Muscle of leg (tissue), 11 donors: ENCODE measurements around the gene ACSM2A. TPM values are rescaled to one million over a fixed set of nuclear protein-coding genes. Genes with fewer than 3 reads are reported as not detected.
"Not testable (repeated sequence)": the region's sequence is repeated elsewhere in the genome, so short reads cannot be mapped to it uniquely, and the experiment has no call there.

Experiments
- DNase-seq: peaks from one replicate; pipeline ENCODE4 v3.0.0; 2013
- H3K27ac ChIP-seq: one replicate; pipeline ENCODE4 v1.5.1; 2013; ENCODE audit warnings: mild to moderate bottlenecking, low read length, control low read depth
- H3K27me3 ChIP-seq: one replicate; pipeline ENCODE4 v1.6.1; 2013; ENCODE audit warnings: low read length; ENCODE audit not compliant: control insufficient read depth, insufficient read depth
- H3K36me3 ChIP-seq: one replicate; pipeline ENCODE4 v1.6.1; 2013; ENCODE audit warnings: low read length; ENCODE audit not compliant: control insufficient read depth, insufficient read depth
- H3K4me1 ChIP-seq: one replicate; pipeline ENCODE4 v1.6.1; 2013; ENCODE audit warnings: low read length; ENCODE audit not compliant: control insufficient read depth, insufficient read depth
- H3K4me3 ChIP-seq: one replicate; pipeline ENCODE4 v1.5.1; 2013; ENCODE audit warnings: low read length, control low read depth
- H3K9me3 ChIP-seq: replicated peaks from 2 replicates; pipeline ENCODE4 v1.6.1; 2013; ENCODE audit warnings: low read depth, low read length; ENCODE audit not compliant: control insufficient read depth
- WGBS: methylation state at CpG from one replicate; pipeline ENCODE4 v1.1.5; 2013; ENCODE audit warnings: missing lambda C conversion rate; ENCODE audit not compliant: insufficient coverage; 5-methylcytosine and 5-hydroxymethylcytosine counted together
- polyA plus RNA-seq, 8 donors: library from polyadenylated mRNA; unstranded; fragments of 120-200 nt; gene quantifications; one replicate each; pipeline versions ENCODE4 v1.2.1 to v1.2.3, GENCODE V29; 2013; ENCODE audit warnings: inconsistent platforms in 1 of 8, low replicate concordance in 1 of 8; ENCODE audit not compliant: insufficient read length in 8 of 8, insufficient read depth in 1 of 8
- total RNA-seq: library from RNA; stranded (reverse); fragments of 120-200 nt; gene quantifications from one replicate; pipeline ENCODE4 v1.2.4, GENCODE V29; 2013

ACSM2A gene
- total and polyA plus RNA-seq, 9 donors = 0.09 to 0.61 (median 0.24) TPM

DNA sequence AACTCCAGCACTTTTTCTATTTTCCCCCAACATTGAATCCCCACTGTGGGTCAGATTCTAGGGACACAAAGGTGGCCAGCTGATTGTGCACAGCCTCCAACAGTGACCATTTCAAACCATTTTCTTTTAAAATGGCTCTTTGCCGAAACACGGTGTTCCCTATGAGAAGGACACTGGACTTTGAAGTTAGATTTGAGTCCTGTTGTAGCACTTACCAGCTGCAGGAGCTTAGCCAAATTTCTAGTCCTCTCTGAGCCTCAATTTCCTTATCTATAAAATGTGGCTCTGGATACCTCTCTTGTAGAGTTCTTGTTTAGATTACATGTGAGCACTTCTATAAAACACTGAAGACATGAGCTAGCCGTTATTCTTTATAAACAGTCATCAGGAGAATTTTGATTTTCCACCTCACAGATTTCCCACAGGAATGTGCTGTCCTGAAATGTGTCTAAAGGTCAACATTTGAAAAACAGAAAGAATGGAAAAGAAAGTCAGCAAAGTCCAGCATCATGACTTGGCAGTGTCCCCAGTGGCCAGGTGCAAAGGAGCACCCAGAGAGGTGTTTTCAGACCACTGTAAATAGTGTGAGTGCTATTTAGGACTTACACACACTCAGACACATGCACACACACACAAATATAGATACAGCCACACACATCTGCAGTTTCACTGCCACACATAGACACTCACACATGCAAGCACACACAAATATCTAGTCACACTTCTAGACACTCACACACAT lies 4.5 kb upstream of the ACSM2A start:
- H3K4me1 ChIP-seq, H3K27ac ChIP-seq, H3K4me3 ChIP-seq, H3K27me3 ChIP-seq, H3K36me3 ChIP-seq, DNase-seq, H3K9me3 ChIP-seq: not testable (repeated sequence)
- no CpG with 5 or more reads among the region's 3 CpGs for WGBS

DNA sequence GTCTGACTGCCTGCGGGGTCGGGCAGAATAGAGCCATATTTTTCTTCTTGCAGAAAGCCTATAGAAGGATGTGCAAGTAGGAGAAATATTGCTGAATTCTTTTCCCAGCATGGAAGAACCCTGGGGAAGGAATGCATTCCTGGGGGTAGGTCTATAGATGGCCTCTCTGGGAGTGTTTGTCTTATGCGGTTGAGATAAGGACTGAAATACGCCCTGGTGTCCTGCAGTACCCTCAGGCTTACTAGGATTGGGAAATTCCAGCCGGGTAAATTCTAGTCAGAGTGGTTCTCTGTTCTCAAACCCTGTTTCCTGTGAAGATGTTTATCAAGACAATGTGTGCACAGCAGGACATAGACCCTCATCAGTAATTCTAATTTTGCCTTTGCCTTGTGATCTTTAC lies 2.3 kb downstream of the ACSM2A start:
- H3K36me3 ChIP-seq, H3K4me3 ChIP-seq, H3K27ac ChIP-seq, H3K9me3 ChIP-seq, DNase-seq, H3K4me1 ChIP-seq, H3K27me3 ChIP-seq: not testable (repeated sequence)
- WGBS = no CpG with 5 or more reads among the region's 5 CpGs

DNA sequence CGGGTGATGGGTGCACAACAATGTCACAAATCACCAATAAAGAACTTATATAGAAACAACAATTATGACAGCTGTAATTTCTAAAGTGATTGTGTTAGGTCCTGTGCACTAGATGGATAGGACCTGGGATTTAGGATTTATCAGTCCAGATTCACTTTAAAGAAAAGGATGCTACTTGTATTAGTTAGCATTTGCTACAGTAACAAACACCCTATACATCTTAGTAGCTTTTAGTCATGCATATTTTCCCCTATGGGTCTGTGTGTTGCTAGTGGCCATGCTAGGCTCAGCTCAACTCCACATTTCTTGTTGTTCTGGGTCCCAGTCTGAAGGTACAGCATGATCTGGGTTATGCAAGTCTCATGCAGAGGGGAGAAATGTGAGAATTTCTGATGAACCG lies 7.9 kb downstream of the ACSM2A start:
- not testable (repeated sequence) for H3K4me3 ChIP-seq, H3K36me3 ChIP-seq, H3K9me3 ChIP-seq, H3K27ac ChIP-seq, H3K4me1 ChIP-seq, DNase-seq, H3K27me3 ChIP-seq
- WGBS = no CpG with 5 or more reads among the region's 2 CpGs

DNA sequence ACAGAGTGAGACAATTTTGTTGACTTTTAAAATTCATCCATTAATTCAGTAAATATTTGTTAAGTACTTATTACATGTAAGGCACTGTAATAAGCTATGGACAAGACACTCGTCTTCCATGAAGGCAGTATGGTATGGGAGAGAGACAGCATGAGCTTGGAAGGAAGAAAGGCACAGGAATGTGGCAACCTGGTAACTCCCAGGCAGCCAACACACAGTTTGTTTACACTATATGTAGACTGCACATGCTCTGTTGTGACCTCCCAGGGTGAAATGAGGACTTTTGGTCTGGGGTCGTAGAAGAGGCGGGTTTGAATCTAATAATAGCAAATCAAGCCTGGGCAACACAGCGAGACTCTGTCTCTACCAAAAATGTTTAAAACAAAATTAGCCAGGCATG lies 9.0 kb downstream of the ACSM2A start:
- H3K4me3 ChIP-seq, DNase-seq, H3K4me1 ChIP-seq, H3K27me3 ChIP-seq, H3K36me3 ChIP-seq, H3K27ac ChIP-seq, H3K9me3 ChIP-seq: not testable (repeated sequence)
- WGBS = no CpG with 5 or more reads among the region's 4 CpGs

DNA sequence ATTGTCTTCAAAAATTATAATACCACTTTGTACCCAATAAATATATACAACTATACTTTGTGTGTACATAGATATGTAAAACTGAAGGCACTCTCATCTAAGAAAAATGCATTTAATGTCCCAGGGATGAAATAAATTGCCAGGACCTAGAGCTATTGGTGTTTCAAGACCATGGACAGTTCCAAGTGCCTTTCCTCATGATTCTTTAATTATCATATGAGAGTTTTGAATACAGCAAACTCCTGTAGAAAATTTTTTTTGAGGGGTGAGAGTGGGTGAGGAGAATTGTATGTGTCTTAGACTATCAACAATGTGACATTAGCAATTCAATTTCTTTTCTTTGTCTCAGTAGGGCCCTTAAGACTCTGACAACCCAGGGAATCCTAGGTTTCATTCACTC lies 17.6 kb downstream of the ACSM2A start:
- not testable (repeated sequence) for H3K27ac ChIP-seq, H3K36me3 ChIP-seq, DNase-seq, H3K4me1 ChIP-seq, H3K4me3 ChIP-seq, H3K27me3 ChIP-seq, H3K9me3 ChIP-seq

DNA sequence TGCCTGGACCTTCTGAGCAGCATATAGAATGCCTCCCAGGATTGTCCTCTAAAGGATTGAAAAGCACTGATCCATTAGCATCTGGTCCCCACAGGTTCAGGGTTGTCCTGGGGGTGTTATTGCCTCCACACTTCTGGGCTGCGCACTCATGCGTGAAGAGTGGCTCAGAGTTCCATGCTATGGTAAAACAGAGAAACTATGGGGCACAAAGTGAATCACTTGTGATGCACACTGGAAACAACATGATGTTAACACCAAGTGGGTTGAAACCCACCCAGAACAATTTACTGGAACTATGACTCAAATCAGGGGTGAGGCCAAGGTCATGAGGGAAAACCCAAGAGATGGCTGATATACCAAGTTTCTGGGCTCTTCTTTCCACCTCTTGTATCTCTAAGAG lies 18.6 kb downstream of the ACSM2A start:
- not testable (repeated sequence) for H3K36me3 ChIP-seq, H3K27ac ChIP-seq, H3K27me3 ChIP-seq, DNase-seq, H3K4me3 ChIP-seq, H3K4me1 ChIP-seq, H3K9me3 ChIP-seq
- WGBS = 90% methylated on average over 2 of the region's 2 CpGs

DNA sequence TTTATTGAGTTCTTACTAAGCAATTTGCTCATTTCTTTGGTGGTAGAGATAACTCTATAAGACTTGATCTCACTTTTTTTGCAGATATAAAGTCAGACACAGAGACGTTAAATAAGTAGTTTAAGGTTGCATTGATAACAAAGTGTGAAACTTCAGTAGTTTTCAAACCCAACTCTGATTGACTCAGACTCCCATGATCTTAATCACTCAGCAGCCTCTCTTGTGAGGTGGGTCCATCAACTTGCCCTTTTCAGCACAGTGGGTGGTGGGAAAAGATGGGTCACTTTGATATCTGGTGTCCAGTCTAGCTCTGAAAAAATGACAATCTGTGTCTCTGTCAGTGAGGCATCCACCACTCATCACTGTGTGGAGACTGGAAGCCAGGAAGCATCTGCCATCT lies 19.4 kb downstream of the ACSM2A start:
- DNase-seq, H3K36me3 ChIP-seq, H3K4me1 ChIP-seq, H3K4me3 ChIP-seq, H3K27ac ChIP-seq, H3K27me3 ChIP-seq, H3K9me3 ChIP-seq: not testable (repeated sequence)
- no CpG with 5 or more reads among the region's 1 CpG for WGBS

DNA sequence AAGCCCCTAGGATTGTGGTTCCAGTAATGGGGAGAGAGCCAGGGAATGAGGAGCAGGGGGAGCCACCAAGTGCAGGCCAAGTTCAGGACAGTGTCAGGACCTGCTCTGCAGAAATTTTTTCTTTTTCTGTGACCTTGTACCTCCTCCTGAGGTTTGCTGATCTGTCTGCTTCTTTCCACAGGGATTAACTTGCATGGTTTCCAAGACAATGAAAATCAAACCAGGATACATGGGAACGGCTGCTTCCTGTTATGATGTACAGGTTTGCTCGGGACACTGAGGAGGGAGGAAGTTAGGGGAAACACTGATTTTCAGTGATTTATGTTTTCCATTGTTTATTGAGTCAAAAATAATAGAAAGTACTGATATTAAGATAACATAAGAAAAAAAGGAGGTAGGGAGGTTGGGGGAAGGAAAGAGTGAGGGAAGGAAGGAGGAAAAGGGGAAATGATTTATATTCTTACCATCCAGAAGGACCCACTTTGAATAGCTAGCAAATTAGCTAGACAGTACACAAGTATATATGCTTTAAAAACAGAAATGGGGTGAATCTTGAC lies 25.9 kb downstream of the ACSM2A start:
- not testable (repeated sequence) for H3K4me3 ChIP-seq, H3K27ac ChIP-seq, H3K4me1 ChIP-seq, H3K27me3 ChIP-seq, H3K9me3 ChIP-seq, H3K36me3 ChIP-seq
- no CpG with 5 or more reads among the region's 2 CpGs for WGBS
- peak; percentile 0 for DNase-seq

DNA sequence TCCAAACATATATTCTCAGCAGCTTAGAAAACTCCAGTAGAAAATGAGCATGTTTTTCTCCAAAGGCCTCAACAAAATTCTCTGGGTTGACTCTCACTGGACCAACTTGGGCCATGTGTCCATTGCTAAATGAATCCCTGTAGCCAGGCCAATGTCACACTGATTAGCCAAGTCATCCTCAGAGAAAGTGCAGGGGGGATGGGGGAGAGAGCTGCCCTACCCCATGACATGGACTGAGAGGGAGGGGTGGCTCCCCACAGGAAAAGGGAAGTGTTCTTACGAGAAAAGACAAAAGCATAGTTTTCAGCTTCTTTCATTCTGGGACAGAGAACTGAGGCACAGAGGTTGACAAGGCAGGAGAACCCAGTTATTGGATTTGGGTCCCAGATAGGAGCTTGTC lies 32.7 kb downstream of the ACSM2A start:
- not testable (repeated sequence) for H3K27me3 ChIP-seq, H3K4me3 ChIP-seq, H3K36me3 ChIP-seq, DNase-seq, H3K9me3 ChIP-seq, H3K4me1 ChIP-seq, H3K27ac ChIP-seq
- no CpG with 5 or more reads among the region's 1 CpG for WGBS

DNA sequence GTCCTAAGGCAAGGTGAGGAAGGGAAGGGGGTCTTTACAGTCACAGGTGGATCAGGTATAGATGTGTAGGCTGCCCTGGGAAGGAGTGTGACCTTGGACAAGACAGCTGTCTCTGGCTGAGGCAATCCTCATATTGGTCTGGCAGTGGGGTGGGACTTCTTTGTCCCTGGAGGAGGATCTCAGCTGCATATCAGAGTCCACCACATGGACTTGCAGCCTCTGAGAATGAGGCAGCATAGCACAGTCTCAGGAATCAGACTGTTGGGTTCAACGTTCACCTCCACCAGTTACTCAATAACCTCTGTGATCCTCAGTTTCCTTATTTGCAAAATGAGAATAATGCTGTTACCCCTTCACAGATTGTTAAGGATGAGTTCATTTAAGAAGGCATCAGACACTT lies 33.4 kb downstream of the ACSM2A start:
- H3K4me3 ChIP-seq = no peak overlapping the region
- no peak for DNase-seq
- H3K36me3 ChIP-seq = no peaks in the 10 kb centered on the region
- no peaks in the 10 kb centered on the region for H3K4me1 ChIP-seq
- no peak overlapping the region for H3K27ac ChIP-seq
- no peaks in the 10 kb centered on the region for H3K9me3 ChIP-seq
- no peaks in the 10 kb centered on the region for H3K27me3 ChIP-seq
- WGBS = no CpG with 5 or more reads among the region's 1 CpG

DNA sequence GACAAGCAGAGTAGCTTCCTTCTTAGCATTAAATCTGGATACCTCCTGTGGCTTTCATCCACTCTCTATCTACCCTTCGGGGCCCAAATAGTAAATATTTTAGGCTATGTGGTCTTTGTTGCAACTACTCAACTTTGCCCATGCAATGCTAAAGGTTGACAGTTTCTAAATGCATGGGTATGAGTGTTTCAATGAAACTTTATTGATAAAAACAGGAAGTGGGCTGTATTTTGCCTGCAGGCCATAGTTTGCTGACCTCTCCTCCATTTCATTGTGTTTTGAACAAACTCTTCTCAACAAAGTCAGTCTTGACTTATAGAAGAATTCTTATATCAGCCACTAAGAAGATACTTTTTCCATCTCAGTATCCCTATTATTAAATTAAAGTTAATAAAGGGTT lies 34.1 kb downstream of the ACSM2A start:
- H3K36me3 ChIP-seq = no peaks in the 10 kb centered on the region
- H3K9me3 ChIP-seq = no peaks in the 10 kb centered on the region
- DNase-seq = no peak
- no peak overlapping the region for H3K4me3 ChIP-seq
- H3K27ac ChIP-seq = no peak overlapping the region
- H3K4me1 ChIP-seq = no peaks in the 10 kb centered on the region
- WGBS = no CpG with 5 or more reads among the region's 1 CpG
- H3K27me3 ChIP-seq = no peaks in the 10 kb centered on the region
